ENCODE results near the gene KRT31.
"Not testable (repeated sequence)": the region's sequence is repeated elsewhere in the genome, so short reads cannot be mapped to it uniquely, and the experiment has no call there.

The KRT31 gene

DNA sequence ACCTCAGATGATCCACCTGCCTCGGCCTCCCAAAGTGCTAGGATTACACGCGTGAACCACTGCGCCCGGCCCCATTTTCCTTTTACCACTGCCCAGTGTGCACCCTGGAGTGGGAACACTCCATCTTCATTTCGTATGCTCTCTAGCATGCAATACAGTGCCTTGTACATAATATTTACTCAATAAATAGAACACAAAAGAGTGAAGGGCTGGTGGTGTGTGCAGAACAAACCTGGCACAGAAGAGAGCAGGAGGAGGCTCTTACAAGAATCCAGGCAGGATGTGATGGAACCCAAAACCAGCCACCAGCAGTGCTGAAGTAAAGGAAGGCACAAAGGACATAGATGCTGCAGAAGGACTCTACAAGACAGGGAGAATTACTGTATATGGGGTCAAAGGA lies 19.7 kb upstream of the KRT31 start:
- DNase-seq = no peak

DNA sequence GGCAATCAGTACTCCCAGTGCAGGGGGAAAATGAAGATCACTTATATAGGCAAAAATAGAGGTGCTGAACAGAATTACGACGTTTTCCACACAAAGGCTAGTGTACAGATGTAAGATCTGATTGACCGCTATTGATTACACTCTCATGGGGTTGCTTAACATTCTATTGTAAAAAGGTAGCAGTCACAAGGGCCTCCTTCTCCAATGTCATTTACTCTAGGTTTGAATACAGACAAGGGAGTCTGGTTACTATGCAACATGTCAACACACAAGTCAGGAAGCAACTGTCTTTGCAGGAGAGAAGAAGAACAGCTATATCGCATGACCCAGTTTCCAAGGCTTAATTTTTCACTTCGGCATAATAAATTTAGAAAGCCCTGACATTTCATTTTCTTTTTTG lies 19.1 kb upstream of the KRT31 start:
- DNase-seq = no peak

DNA sequence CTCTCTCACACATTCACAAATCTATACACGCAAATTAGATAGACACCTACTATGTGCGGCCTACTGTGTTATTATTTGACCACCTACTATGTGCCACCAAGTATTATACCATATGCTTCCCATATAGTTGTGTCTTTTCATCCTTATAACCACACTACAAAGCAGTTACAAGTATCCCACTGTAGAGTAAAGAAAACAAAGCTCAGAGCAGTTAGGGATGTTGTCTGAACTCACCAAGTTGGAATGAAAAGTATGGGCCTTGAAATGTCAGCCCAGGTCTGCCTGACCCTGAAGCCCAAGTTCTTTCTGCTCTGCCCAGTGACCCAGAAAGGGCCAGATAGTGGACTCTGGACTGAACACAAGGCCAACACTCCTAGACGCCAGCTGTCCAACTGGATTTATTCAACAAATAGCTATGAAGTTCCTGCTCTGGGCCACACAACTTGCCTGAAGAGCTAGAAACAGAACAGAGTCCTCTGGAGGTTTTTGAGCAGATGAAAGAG lies 18.5 kb upstream of the KRT31 start:
- no peak for DNase-seq

DNA sequence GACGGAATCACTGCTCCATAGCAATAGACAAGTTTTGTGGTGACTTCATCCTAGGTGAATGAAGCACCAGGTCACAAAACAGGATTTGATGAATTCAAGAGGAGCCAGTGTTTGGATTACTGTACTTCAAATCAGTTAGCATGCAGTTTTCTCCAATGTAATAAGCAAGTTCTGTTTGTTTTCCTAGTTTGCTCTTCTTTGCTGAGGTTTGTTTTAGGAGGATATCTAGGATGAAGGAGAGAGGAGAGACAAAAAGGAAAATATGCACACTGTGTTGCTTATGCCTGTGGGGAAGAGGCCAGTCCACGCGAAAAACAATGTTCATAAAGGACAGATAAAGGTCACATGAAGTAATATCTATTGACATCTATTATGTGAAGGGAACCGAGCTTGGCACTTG lies 18.0 kb upstream of the KRT31 start:
- DNase-seq = no peak

DNA sequence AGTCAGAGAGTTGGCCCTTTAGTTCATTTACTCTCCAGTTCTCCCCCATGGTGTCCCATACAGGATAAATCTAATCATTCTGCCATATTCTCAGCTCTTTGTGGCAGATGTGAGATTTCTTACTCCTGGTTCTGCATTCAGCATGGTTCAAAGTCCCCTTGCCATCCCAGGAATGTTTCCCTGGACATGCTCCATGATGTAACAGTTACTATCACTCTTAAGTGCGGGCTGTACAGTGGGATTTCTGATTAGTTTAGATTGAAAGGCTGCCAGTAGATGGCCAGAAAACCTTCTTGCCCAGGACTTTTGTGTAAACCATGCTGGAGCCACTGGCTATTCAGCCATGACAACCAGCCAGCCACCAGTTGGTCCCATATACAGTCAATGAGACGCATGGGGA lies 16.6 kb upstream of the KRT31 start:
- DNase-seq = no peak

DNA sequence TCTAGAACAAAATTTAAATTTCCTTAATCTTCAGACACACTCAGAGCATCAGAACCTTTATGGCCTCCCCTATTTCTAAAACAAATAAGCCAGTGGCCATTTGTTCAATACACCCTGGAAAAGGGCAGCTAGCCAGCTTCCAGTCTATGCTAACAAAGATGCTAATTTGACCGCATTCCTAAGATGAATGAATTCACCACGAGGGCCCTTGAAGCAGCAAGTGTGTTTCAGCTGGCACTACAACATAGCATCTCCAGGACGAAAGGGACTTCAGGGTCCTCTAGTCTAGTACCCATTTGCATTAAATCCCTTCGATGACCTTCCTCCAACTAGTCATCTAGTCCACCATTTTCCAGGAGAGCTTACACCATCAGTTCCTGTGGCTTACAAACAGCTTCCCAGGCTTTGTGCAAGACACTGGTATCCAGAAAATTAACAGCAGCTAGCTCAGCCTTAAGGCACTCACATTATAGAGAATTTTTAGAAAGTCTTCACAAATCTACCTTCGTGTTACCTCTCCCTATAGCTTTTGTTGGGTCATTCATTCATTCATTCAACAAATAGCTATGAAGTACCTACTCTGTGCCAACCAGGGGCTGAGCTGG lies 16.0 kb upstream of the KRT31 start:
- no peak for DNase-seq

DNA sequence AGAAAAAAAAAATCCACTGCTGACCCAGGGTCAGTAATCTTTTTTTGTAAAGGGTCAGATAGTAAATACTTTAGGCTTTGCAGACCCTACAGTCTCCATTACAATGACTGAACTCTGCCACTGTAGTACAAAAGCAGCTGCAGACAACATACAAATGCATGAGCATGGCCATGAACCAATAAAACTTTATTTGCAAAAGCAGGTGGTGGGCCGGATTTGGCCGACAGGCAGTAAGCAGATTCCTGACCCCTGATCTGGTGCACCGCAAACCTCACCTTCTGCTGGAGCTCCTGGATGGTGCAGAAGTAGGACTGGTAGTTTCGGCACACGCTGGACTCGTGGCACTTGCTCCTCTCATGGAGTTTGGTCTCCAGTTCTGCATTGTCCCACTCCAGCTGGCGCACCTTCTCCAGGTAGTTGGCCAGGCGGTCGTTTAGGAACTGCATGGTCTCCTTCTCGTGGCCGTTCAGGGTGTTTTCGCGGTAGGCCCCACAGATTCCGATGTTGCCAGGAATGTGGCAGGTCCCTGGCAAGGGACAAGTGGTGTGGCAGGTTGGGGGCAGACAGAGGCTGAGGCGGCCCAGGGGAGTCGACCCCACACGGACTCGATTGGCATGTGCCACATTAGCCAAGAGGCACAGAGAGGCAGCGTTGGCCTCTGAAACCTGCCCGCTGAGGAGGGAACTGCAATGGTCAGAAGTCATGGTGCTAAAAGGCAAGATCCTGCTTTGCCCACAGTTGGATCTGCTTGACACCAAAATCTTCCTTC lies 13.8 kb upstream of the KRT31 start:
- DNase-seq = no peak

DNA sequence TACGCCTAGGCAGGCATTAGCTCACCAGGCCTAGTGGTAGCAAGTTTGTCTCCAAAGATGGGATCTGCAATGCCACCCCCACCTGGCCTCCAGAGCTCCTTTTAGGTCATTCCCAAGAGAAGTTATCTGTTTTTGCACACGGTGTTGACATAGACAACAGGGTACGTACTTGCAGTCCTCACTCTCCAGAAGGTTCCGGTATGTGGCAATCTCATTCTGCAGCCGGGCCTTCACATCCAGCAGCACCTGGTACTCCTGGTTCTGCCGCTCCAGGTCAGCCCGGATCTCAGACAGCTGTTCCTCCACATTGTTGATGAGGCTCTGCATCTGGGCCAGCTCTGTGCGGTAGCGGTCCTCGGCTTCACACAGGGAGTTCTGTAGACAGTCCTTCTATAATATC lies 9.8 kb upstream of the KRT31 start:
- DNase-seq = no peak

DNA sequence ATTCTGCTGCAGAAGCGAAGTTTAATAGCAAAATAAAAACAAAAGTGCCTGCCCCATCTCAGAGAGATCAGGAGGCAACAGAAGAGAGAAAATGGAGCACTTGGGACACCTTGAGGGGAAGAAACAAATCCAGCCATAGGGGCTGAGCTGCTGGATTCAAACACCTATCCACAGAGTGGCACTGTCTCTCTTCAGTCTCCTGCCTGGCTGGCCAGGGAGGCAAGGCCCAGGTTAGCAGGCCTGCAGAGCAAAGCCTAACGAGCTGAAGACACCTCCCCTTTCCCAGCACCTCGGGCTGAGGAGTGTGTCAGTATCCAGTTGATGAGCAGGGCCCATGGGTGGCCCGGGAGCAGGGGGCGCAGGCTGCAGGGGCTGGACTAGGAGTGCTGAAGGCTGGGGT lies 8.8 kb upstream of the KRT31 start:
- DNase-seq = no peak

DNA sequence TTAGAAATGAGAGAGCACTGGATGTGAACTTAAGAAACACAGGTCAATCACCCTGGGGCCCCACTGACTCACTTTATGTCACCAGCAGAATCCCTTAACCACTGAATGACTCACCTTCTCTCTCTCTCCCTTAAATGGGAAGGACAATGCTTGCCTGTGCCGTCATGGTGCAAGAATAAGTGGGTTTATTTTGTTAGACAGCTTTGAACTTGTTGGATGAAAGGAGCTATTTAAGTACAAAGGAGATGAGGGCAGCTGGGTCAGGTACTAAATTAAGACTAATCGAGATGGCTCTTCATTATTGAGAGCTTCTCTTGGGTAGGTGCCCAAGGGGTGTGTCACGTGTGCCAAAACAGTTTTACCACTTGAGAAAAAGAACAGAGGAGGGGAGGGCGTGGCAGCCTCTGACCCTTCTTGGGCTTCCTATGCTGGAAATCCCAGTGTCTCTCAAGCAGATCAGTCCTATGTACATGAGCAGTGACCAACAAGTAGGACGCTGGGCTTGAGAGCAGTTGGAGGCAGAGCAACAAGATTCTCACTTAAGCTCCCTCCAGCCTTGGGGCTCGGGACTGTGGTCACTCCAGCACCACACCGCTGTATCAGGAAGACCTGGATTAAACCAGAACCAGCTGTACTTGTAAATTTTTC lies 6.7 kb upstream of the KRT31 start:
- DNase-seq = no peak

DNA sequence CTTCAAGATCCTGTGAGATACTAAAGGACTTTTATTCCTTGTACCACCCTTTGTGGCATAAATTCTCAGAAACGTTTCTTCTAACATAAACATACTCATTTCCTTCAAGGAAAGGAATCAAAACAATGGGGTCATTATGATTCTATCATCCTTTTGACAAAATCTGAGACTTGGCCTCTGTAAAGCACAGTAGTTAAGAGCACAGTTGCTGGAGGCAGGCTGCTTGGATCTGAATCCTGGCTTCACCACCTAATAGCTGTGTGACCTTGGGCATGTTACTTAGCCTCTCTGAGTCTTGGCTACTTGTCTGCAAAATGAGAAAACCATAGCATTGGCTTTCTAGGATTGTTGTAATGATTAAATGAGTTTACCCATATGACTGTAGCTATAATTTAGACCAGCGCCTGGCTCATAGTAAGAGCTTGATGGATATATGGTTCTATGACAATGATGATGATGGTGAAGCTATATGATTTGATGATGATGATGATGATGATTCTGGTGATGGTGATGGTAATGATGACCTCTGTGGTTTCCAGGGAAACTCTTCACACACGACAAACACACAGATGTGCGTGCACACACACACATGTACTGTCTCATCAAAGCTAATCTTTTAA lies 6.1 kb upstream of the KRT31 start:
- DNase-seq = no peak

DNA sequence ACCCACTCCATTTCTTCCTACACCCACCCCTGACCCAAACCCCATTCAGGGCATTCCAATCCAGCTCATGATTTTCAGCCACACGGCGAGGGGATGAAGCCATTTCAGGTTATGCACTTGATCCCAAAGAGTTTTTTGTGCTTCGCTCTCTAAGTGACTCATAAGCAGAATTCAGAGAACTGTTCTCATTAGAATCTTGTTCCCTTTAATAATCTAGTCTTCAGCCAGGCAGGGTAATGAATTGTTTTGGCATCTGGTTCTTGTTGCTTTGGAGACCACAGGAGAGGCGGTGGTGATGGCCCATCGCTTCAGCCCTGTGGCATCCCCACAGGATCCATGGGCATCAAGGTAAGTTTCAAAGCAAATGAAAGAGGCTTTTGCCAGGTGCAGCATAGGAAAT lies 4.8 kb upstream of the KRT31 start:
- DNase-seq = no peak

DNA sequence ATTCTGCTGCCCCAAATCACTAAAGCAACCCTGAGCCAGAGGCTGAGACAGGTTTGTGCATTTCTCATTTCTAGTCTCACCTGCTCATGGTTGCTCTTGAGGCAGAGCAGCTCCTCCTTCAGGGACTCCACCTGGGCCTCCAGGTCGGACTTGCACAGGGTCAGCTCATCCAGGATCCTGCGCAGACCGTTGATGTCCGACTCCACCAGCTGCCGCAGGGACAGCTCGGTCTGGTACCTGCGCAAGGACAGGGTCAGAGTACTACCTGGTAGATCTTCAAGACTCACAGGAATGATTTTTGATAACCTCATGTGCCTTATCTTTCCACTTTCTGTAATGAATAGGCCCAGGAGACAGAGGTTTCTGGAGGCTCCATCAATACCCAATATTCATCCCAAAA lies 1.1 kb downstream of the KRT31 start:
- no peak for DNase-seq

DNA sequence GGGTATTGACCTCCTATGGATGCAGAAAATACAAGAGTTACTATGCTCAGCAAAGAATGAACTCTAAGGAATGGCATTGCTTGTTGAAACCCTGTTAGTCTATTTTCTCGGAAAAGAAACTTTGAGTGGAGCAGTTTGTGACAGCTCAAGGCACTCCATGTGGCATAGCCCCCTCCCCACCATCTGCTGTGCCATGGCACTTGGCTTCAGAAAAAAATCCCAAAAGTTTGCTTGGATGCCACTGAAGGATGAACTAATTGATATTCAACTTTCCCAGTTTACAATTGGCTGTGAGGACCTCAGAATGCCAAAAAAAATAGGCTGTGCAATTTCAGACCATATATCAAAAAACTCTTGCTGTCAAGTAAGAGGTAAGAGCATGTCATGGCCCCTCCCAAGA lies 1.8 kb downstream of the KRT31 start:
- no peak for DNase-seq

DNA sequence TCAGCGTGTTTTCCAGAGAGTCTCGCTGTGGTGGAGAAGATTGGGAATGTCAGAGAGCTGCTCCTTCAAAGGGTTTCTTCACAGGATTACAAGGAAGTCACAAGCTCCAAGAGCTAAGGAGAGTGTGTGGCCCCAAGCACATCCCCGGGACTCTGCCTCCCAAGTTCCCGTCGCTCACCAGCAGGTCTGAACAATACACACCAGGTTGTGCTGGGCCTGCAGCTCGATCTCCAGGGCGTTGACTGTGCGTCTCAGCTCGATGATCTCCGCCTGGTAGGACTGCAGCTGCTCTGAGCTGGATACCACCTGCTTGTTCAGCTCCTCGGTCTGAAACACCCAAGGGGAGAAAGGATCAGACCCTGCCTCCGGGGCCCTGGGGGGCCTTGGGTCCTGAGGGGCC lies 2.4 kb downstream of the KRT31 start:
- not testable (repeated sequence) for DNase-seq

DNA sequence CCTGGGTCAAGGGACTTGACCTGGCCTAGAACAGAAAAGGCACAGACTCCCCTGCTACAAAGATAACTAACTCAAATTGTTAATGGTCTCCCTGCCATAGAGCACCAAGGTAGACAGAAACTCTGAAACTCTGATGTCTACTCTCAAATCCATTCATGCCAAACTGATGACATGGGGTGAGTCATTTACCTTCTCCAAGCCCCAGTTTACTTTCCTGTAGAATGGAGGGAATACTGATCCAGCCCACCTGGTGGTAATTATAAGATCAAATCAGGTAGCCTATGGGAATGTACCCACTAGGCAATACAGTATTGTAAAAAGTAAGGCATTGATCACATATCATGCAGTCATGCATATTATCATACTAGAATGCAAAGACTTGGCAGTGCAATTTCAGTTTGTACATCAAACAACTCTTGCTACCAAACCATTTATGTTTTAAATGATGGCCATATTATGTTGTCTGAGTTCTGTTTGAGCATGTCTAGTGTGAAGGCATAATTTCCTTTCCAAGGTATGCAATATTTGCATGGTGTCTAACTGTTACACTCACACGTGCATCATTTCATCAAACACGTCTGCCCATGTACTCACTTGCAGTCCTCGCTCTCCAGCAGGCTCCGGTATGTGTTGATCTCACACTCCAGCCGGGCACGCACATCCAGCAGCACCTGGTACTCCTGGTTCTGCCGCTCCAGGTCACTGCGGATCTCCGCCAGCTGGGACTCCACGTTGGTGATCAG lies 3.0 kb downstream of the KRT31 start:
- no peak for DNase-seq

DNA sequence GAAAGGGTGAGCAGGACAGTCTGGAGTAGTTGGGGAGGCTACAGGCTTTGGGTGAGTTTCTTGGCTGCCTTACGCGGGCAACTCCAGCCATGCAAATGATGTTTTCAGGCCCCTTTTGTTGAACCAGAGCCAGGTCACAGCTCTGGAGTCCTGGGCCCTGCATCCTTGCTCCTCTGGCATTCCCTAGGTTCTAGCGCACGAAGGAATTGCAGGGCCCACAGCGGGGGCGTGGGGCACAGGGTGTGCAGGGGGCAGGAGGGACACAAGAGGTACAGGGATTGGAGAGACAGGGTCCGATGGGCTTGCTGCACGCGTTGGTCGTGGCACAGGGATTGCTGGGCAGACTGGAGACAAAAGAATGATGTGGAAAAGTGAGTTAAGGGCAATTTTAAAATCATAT lies 3.6 kb downstream of the KRT31 start:
- DNase-seq = no peak

DNA sequence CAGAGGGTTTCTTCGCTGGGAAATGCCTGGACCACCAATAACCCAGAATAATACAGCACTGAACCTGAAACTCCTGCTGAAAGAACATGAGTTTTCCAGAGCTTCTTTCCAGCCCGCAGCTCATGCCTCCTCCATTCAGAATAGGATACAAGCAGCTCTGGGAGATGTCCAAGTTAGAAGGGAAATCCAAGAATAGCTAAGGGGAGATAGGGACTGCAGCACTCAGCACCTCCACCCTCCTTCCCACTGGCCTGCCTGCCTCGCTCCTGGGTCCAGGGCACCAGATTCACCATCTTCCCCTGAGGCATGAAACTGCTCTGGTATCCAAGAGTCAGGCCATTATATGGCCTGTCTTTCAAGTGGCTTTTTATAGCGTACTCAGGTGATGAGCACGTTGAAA lies 4.1 kb downstream of the KRT31 start:
- DNase-seq = no peak

DNA sequence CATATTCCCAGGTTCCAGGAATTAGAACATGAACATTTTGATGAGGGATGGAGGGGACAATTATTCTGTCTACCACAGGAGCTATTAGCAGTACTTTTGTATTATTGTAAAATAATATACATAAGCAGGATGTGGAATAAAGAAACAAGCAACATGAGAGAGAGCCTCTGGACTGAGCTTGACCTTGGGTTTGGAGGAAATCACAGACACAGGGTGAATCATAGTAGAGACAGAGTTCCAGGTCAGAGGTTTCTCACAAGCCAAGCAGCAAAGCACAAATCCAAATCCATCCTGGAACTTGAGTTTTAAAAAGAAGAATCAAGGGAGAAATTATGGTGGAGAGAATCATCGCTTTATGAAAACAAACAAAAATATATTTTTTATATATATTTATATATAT lies 5.1 kb downstream of the KRT31 start:
- no peak for DNase-seq

DNA sequence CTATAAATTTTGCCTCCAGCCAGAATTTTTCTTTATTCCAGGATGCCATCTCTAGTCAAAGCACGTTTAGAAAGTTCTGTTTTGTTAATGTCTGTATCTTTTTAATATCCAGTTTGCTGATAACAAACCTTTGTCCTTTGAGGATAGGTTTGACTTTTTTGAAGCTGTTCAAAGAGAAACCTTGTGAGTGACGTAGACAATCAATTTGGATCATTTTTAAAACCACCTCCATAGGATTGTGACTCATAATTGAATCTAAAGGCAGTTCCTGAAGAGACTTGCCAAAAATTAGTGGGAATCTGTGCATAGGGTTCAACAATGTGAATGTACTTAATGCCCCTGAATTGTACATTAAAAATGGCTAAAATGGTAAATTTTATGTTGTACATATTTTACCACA lies 5.9 kb downstream of the KRT31 start:
- DNase-seq = no peak

DNA sequence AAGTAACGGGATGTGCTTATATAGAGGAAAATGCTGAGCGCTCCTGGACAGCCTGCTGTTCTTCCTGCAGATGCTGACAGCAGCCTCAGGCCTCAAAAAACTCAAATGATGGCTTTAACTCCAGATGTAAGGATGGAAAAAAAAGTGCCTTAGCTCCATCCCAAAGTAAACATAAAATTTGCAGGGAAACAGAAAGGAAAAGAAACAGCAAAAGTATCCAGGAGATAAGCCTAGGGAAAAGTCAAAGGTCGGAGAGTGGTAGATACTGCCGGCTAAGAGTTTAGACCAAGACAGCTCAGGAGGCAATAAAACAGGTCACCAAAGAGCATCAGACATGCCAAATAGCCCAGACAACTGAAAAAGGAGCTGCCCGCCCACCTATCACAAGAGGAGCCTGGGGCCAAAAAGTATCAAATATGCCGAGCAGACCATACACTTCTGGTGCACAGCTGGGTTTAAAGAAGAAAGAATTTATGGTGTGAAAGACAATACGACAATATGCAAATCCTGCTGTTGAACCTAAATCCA lies 6.9 kb downstream of the KRT31 start:
- DNase-seq = no peak

DNA sequence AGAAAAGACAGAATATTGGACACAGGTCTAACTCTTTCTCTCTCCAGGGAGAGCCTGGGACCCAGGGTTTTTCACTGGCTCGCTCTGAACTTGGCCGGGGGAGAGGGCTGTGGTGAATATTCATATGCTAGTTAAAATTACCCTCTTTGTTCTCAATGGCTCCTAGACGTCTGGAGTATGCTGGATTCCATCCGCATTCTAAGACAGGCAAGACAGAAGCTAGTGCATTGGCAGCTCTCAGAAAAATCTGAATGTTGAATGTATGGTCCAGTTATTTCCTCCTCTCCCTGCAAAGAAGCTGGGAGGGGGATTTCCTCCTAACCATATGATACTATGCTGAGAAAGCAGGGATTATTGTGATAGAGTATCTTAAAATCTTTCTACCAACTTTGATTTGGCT lies 9.7 kb downstream of the KRT31 start:
- DNase-seq = no peak

DNA sequence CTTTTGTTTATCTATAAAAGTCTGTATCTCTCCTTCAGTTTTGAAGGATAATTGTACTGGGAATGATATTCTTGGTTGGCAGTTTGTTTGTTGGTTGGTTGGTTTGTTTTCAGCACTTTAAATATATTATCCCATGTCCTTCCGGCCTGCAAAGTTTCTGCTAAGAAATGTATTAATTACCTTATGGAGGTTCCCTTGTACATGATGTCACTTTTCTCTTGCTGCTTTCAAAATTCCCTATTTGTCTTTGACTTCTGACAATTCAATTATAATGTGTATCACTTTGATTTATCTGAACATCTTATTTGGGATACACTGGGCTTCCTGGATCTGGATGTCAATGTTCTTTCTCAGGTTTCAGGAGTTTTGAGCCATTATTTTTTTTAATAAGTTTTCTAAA lies 11.2 kb downstream of the KRT31 start:
- no peak for DNase-seq

Data from T-helper 9 cell (primary cell).